H1 (cell line): Measurements from ENCODE around the gene GPR63. TPM values are rescaled to one million over a fixed set of nuclear protein-coding genes. Genes with fewer than 3 reads are reported as not detected.

Source experiments
- CTCF ChIA-PET: fragments of 300-600 bp; sonication (Branson Sonifier 250); formaldehyde crosslinking; loops from one replicate; lab custom pipeline; 2021; ENCODE audit not compliant: partially characterized antibody; lab: Charles Lee
- POLR2A ChIA-PET: fragments of 300-600 bp; sonication (Branson Sonifier 250); formaldehyde crosslinking; loops from one replicate; lab custom pipeline; 2021; ENCODE audit warnings: inconsistent platforms; ENCODE audit not compliant: partially characterized antibody; lab: Charles Lee
- DNase-seq, 2 experiments: peaks; one replicate each; pipeline versions ENCODE4 v3.0.0 to v3.0.0-alpha.2; 2010 to 2022; ENCODE audit warnings: low spot score in 2 of 2, low read depth in 1 of 2, mixed read lengths in 1 of 2
- FAIRE-seq: peaks from 2 replicates; lab custom pipeline; 2011; peaks lifted over from hg19 to GRCh38; lab: Jason Lieb, UNC
- H2AFZ ChIP-seq: 2 replicates; pipeline ENCODE4 v1.8.1; 2012; ENCODE audit warnings: low read length, inconsistent platforms
- H2AK5ac ChIP-seq: 2 replicates; pipeline ENCODE4 v1.6.1; 2013; ENCODE audit warnings: low read depth, low read length
- H2BK120ac ChIP-seq: replicated peaks from 2 replicates; pipeline ENCODE3; 2013; ENCODE audit warnings: low read depth, low read length, inconsistent platforms
- H2BK12ac ChIP-seq: 2 replicates; pipeline ENCODE4 v1.6.1; 2013; ENCODE audit warnings: low read depth, low read length
- H2BK15ac ChIP-seq: 2 replicates; pipeline ENCODE4 v1.6.1; 2013; ENCODE audit warnings: low read length
- H2BK20ac ChIP-seq: 2 replicates; pipeline ENCODE4 v1.6.1; 2013; ENCODE audit warnings: low read length
- H2BK5ac ChIP-seq: 2 replicates; pipeline ENCODE4 v1.6.1; 2013; ENCODE audit warnings: low read depth, low read length
- H3K14ac ChIP-seq: 2 replicates; pipeline ENCODE4 v1.6.1; 2013; ENCODE audit warnings: inconsistent platforms; ENCODE audit not compliant: insufficient read length
- H3K18ac ChIP-seq: 2 replicates; pipeline ENCODE4 v1.6.1; 2013; ENCODE audit warnings: low read length; ENCODE audit errors: extremely low read depth
- H3K23ac ChIP-seq: 2 replicates; pipeline ENCODE4 v1.6.1; 2013; ENCODE audit warnings: inconsistent platforms; ENCODE audit not compliant: insufficient read length
- H3K23me2 ChIP-seq: 2 replicates; pipeline ENCODE4 v1.6.1; 2013; ENCODE audit warnings: low read depth, low read length
- H3K27ac ChIP-seq: 2 replicates; pipeline ENCODE4 v1.6.1; 2011; ENCODE audit warnings: low read depth, low read length, inconsistent platforms
- H3K27me3 ChIP-seq, 4 experiments: replicated peaks in 1 of 4; 1 replicate in 1 of 4; 2 replicates in 3 of 4; pipeline versions ENCODE4 v1.6.1 to v1.8.1; 2011 to 2013; ENCODE audit warnings: low read length in 3 of 4, mild to moderate bottlenecking in 3 of 4, inconsistent platforms in 2 of 4, mixed read lengths in 2 of 4, moderate library complexity in 1 of 4; ENCODE audit not compliant: control insufficient read depth in 3 of 4, insufficient read depth in 3 of 4; ENCODE audit errors: extremely low read depth in 1 of 4
- H3K36me3 ChIP-seq, 4 experiments: 2 replicates each; pipeline versions ENCODE4 v1.6.1 to v1.8.1; 2011 to 2013; ENCODE audit warnings: mild to moderate bottlenecking in 4 of 4, low read length in 3 of 4, moderate library complexity in 2 of 4, control low read depth in 1 of 4, inconsistent platforms in 1 of 4; ENCODE audit not compliant: insufficient read depth in 4 of 4, control insufficient read depth in 2 of 4
- H3K4ac ChIP-seq: replicated peaks from 2 replicates; pipeline ENCODE3; 2013; ENCODE audit warnings: low read length, low read depth, mixed read lengths, inconsistent platforms; ENCODE audit not compliant: insufficient read length
- H3K4me1 ChIP-seq, 4 experiments: replicated peaks in 1 of 4; 1 replicate in 1 of 4; 2 replicates in 3 of 4; pipeline versions ENCODE4 v1.6.1 to v1.8.1; 2011 to 2013; ENCODE audit warnings: low read length in 3 of 4, inconsistent platforms in 2 of 4, mixed read lengths in 1 of 4; ENCODE audit not compliant: insufficient read depth in 4 of 4, control insufficient read depth in 3 of 4
- H3K4me2 ChIP-seq, 2 experiments: 2 replicates each; pipeline versions ENCODE4 v1.6.1 to v1.8.1; 2011 to 2013; ENCODE audit warnings: low read depth in 2 of 2, low read length in 2 of 2, control low read depth in 1 of 2, inconsistent platforms in 1 of 2, mild to moderate bottlenecking in 1 of 2; ENCODE audit not compliant: insufficient read depth in 1 of 2
- H3K4me3 ChIP-seq, 4 experiments: fragments of 200-600, 300-600 bp in 1 of 4; sonication (generic), shearing (Covaris generic), sonication (Bioruptor Twin) in 1 of 4; 2 replicates each; pipeline versions ENCODE4 v1.5.1 to v1.8.1; 2011 to 2016; ENCODE audit warnings: low read length in 4 of 4, low read depth in 3 of 4, control low read depth in 2 of 4, inconsistent platforms in 2 of 4, mild to moderate bottlenecking in 2 of 4, mixed read lengths in 1 of 4, moderate library complexity in 1 of 4; ENCODE audit not compliant: insufficient read depth in 2 of 4; ENCODE audit errors: extremely low read depth in 1 of 4
- H3K56ac ChIP-seq: replicated peaks from 2 replicates; pipeline ENCODE3; 2013; ENCODE audit warnings: low read depth, mild to moderate bottlenecking, mixed read lengths, low read length, inconsistent platforms; ENCODE audit not compliant: insufficient read length
- H3K79me1 ChIP-seq: 2 replicates; pipeline ENCODE4 v1.6.1; 2013; ENCODE audit warnings: low read depth, low read length, control low read depth
- H3K79me2 ChIP-seq, 2 experiments: 2 replicates each; pipeline versions ENCODE4 v1.6.1 to v1.8.1; 2012 to 2013; ENCODE audit warnings: low read length in 2 of 2, mild to moderate bottlenecking in 2 of 2, inconsistent platforms in 1 of 2; ENCODE audit not compliant: insufficient read depth in 2 of 2, control insufficient read depth in 1 of 2
- H3K9ac ChIP-seq, 4 experiments: replicated peaks in 1 of 4; 1 replicate in 1 of 4; 2 replicates in 3 of 4; pipeline versions ENCODE4 v1.6.1 to v1.8.1; 2011 to 2013; ENCODE audit warnings: low read depth in 3 of 4, low read length in 3 of 4, control low read depth in 2 of 4, mild to moderate bottlenecking in 2 of 4, moderate library complexity in 2 of 4, inconsistent platforms in 1 of 4; ENCODE audit errors: extremely low read depth in 1 of 4
- H3K9me3 ChIP-seq, 2 experiments: 2 replicates each; pipeline versions ENCODE4 v1.6.1 to v1.8.1; 2012 to 2013; ENCODE audit warnings: mild to moderate bottlenecking in 2 of 2, moderate library complexity in 2 of 2, control low read depth in 1 of 2, inconsistent platforms in 1 of 2, low read depth in 1 of 2, low read length in 1 of 2, mixed read lengths in 1 of 2; ENCODE audit not compliant: insufficient read depth in 2 of 2
- H4K20me1 ChIP-seq, 2 experiments: replicated peaks in 1 of 2; 2 replicates each; pipeline versions ENCODE3 to v1.8.1; 2011 to 2013; ENCODE audit warnings: inconsistent platforms in 2 of 2, low read length in 2 of 2, mild to moderate bottlenecking in 1 of 2; ENCODE audit not compliant: insufficient read depth in 2 of 2, control insufficient read depth in 1 of 2
- H4K5ac ChIP-seq: 2 replicates; pipeline ENCODE4 v1.6.1; 2013; ENCODE audit warnings: low read length, low read depth, mixed read lengths, inconsistent platforms; ENCODE audit not compliant: insufficient read length
- H4K8ac ChIP-seq: 2 replicates; pipeline ENCODE4 v1.8.0; 2013; ENCODE audit warnings: mild to moderate bottlenecking, moderate library complexity, low read length, inconsistent platforms; ENCODE audit not compliant: insufficient read depth; ENCODE audit errors: extremely low read depth
- H4K91ac ChIP-seq: replicated peaks from 2 replicates; pipeline ENCODE3; 2013; ENCODE audit warnings: low read length, mixed read lengths, inconsistent platforms; ENCODE audit not compliant: insufficient read length
- BACH1 ChIP-seq: IDR thresholded peaks from 2 replicates; pipeline ENCODE4 v1.6.1; 2012; ENCODE audit warnings: low read length, improper control_type of control experiment
- CBX5 ChIP-seq: fragments of 300-800, 300-1000 bp; sonication (generic); IDR thresholded peaks from 2 replicates; pipeline ENCODE4 v1.7.1; 2016; ENCODE audit warnings: antibody characterized with exemption, low read length, low read depth
- CBX8 ChIP-seq: fragments of 300-800, 300-1000 bp; sonication (generic); IDR thresholded peaks from 2 replicates; pipeline ENCODE4 v1.7.1; 2016; ENCODE audit warnings: low read depth, low read length, borderline replicate concordance
- CHD2 ChIP-seq: IDR thresholded peaks from 2 replicates; pipeline ENCODE4 v1.6.1; 2012; ENCODE audit warnings: low read length, improper control_type of control experiment
- EP300 ChIP-seq, 2 experiments: IDR thresholded peaks; 1 replicate in 1 of 2; 2 replicates in 1 of 2; pipeline ENCODE4 v1.6.1; 2011 to 2012; ENCODE audit warnings: low read depth in 2 of 2, low read length in 2 of 2, mild to moderate bottlenecking in 2 of 2, borderline replicate concordance in 1 of 2, inconsistent platforms in 1 of 2, moderate library complexity in 1 of 2
- HDAC6 ChIP-seq: IDR thresholded peaks from one replicate; pipeline ENCODE4 v1.7.1; 2012; ENCODE audit warnings: low read depth, mild to moderate bottlenecking, inconsistent platforms, low read length, moderate library complexity
- MAFK ChIP-seq: IDR thresholded peaks from 2 replicates; pipeline ENCODE4 v1.6.1; 2012; ENCODE audit warnings: low read depth, mild to moderate bottlenecking, improper control_type of control experiment, low read length
- NANOG ChIP-seq: IDR thresholded peaks from 2 replicates; pipeline ENCODE4 v1.6.1; 2011; ENCODE audit warnings: low read length, low read depth, mild to moderate bottlenecking, inconsistent platforms; ENCODE audit not compliant: insufficient read depth, poor library complexity, severe bottlenecking
- PHF8 ChIP-seq: fragments of 200-600 bp; sonication (generic); conservative IDR thresholded peaks from 2 replicates; pipeline ENCODE4 v1.7.1; 2012; ENCODE audit warnings: low read depth, mild to moderate bottlenecking, inconsistent platforms, low read length, moderate library complexity
- POLR2A ChIP-seq, 2 experiments: IDR thresholded peaks; 1 replicate in 1 of 2; 2 replicates in 1 of 2; pipeline ENCODE4 v1.6.1; 2011; ENCODE audit warnings: low read depth in 2 of 2, low read length in 2 of 2, mild to moderate bottlenecking in 2 of 2; ENCODE audit errors: control extremely low read depth in 1 of 2
- RNF2 ChIP-seq: fragments of 200-900, 300-1000 bp; sonication (generic); IDR thresholded peaks from 2 replicates; pipeline ENCODE4 v1.7.1; 2016; ENCODE audit warnings: borderline replicate concordance, low read depth, mild to moderate bottlenecking, antibody characterized with exemption, low read length; ENCODE audit not compliant: poor library complexity, severe bottlenecking; ENCODE audit errors: missing control alignments
- TBP ChIP-seq: IDR thresholded peaks from 2 replicates; pipeline ENCODE4 v1.6.1; 2011; ENCODE audit warnings: low read depth, low read length, improper control_type of control experiment
- WGBS, 2 experiments: shearing (Covaris generic) in 1 of 2; methylation state at CpG; one replicate each; pipeline versions ENCODE4 v1.1.6 to v1.1.7; 2013 to 2015; ENCODE audit warnings: low lambda C conversion rate in 2 of 2, mixed read lengths in 2 of 2, inconsistent platforms in 1 of 2, low coverage in 1 of 2, missing lambda C conversion rate in 1 of 2; ENCODE audit not compliant: insufficient replicate concordance in 2 of 2, insufficient coverage in 1 of 2, insufficient read length in 1 of 2; ENCODE audit errors: extremely low coverage in 1 of 2, missing lambda C conversion rate in 1 of 2; 5-methylcytosine and 5-hydroxymethylcytosine counted together
- polyA plus RNA-seq, 7 experiments: library from polyadenylated mRNA; depleted of rRNA in 3 of 7; stranded (reverse) in 5 of 7; unstranded in 2 of 7; fragments of >200 nt in 5 of 7; fragments of 200-250 nt in 2 of 7; gene quantifications; 1 replicate in 5 of 7; 2 replicates in 1 of 7; 4 replicates in 1 of 7; pipeline versions ENCODE4 v1.2.1 to v1.2.3, GENCODE V29; 2011 to 2013; ENCODE audit warnings: missing spikeins in 2 of 7, mixed read lengths in 2 of 7
- total RNA-seq: library from RNA; stranded (reverse); fragmentation: NEBNext Ultra II Directional; extraction: Animal tissue kit (Norgen Biotek cat#: 25700); gene quantifications from 2 replicates; pipeline ENCODE4 v1.2.1, GENCODE V29; 2021

The GPR63 gene
- total and polyA plus RNA-seq, 2 of the 8 experiments (the other 6 are each of a cell fraction or from before 2014, with no cell fraction given) = 6.1 to 11.6 TPM

DNA sequence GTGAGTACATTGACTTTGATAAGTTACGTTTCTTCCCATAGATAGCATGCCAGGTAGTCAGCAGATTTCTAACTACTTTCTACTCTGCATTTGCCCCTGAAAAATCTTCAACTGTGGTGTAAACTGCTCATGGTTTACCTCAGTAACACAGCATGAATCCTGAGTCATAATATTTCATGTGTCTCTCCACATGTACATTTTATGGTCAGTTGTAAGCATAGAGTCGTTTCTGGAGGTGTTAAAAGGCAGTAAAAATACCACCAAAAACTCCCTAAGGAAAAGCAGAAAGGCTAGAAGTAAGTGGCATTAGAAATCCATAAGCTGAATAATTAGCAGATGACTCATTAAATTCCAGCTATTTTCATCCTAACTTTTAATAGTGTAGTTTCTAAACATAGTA, 4.1 kb upstream of the GPR63 start:
- Histone ChIP-seq H3K4me1 (0 out of 7 replicates have a peak, but pooled peaks cover 0 to 2% (median 0%) of the 10 kb centered on the region in 4 experiments), H2BK15ac (no peak overlapping the region), H3K4ac (no peak overlapping the region), H4K5ac (no peak overlapping the region), H3K18ac (no peak overlapping the region), H3K36me3 (no peaks in the 10 kb centered on the region), H2AK5ac (no peak overlapping the region), H4K91ac (no peak overlapping the region), H3K14ac (no peak overlapping the region), H3K23ac (no peak overlapping the region), H3K27me3 (peaks cover 3 to 13% (median 6%) of the 10 kb centered on the region in 4 experiments; a peak in 5 of 7 replicates), H4K20me1 (no peaks in the 10 kb centered on the region), H3K79me1 (no peaks in the 10 kb centered on the region), H3K79me2 (peaks cover 0 to under 1% of the 10 kb centered on the region in 2 experiments; a peak in 1 of 4 replicates), H3K4me3 (no peak overlapping the region), H3K9ac (no peak overlapping the region), H3K9me3 (no peaks in the 10 kb centered on the region), H2AFZ (no peak overlapping the region), H2BK20ac (no peak overlapping the region), H2BK12ac (no peak overlapping the region), H3K56ac (no peak overlapping the region), H4K8ac (no peak overlapping the region), H3K27ac (no peak overlapping the region), H2BK5ac (no peak overlapping the region), H3K23me2 (no peaks in the 10 kb centered on the region; the same call in 1 of the 2 replicates), H2BK120ac (no peak overlapping the region), H3K4me2 (no peak overlapping the region)
- FAIRE-seq (no peak), DNase-seq (no peak)
- CTCF ChIA-PET = no interaction called here
- POLR2A ChIA-PET = no interaction called here
- WGBS, 2 experiments = 88% methylated on average over 2 of the region's 2 CpGs; no CpG with 5 or more reads in 1 of the 2 experiments
- TF ChIP-seq TBP = no peak
- no peak for TF ChIP-seq PHF8
- no peak for TF ChIP-seq CHD2
- no peak for TF ChIP-seq NANOG
- no peak for TF ChIP-seq HDAC6
- TF ChIP-seq CBX5 = no peak
- no peak for TF ChIP-seq CBX8
- no peak for TF ChIP-seq BACH1
- no peak for TF ChIP-seq POLR2A (IDR thresholded peaks at IDR 0.05; ENCODE audit: control extremely low read depth in 1 of 2, low read depth in 2 of 2, low read length in 2 of 2)
- no peak for TF ChIP-seq MAFK
- TF ChIP-seq EP300 (IDR thresholded peaks at IDR 0.05; ENCODE audit: borderline replicate concordance in 1 of 2, low read depth in 2 of 2, low read length in 2 of 2) = no peak
- no peak for TF ChIP-seq RNF2
